Astrocyte (in vitro differentiated cells and primary cell): ENCODE data around the gene PEX11A. TPM values are rescaled to one million over a fixed set of nuclear protein-coding genes. Genes with fewer than 3 reads are reported as not detected.
A peak's percentile ranks its signal among the peaks of the same experiment; 100 is the strongest.

Source experiments
- DNase-seq: peaks from one replicate; pipeline ENCODE4 v3.0.0-alpha.2; 2010; ENCODE audit warnings: low read depth
- FAIRE-seq: peaks from 2 replicates; lab custom pipeline; 2011; peaks lifted over from hg19 to GRCh38; lab: Jason Lieb, UNC
- H2AFZ ChIP-seq: 2 replicates; pipeline ENCODE4 v1.6.0; 2012; ENCODE audit warnings: low read depth, low read length, inconsistent platforms
- H3K27ac ChIP-seq: 2 replicates; pipeline ENCODE4 v1.5.1; 2011; ENCODE audit warnings: low read depth, low read length, inconsistent platforms
- H3K27me3 ChIP-seq: 2 replicates; pipeline ENCODE4 v1.6.0; 2011; ENCODE audit warnings: low read length, inconsistent platforms; ENCODE audit not compliant: insufficient read depth
- H3K36me3 ChIP-seq: 2 replicates; pipeline ENCODE4 v1.5.1; 2011; ENCODE audit warnings: low read length, inconsistent platforms; ENCODE audit not compliant: insufficient read depth
- H3K4me1 ChIP-seq: 2 replicates; pipeline ENCODE4 v1.5.1; 2011; ENCODE audit warnings: low read length, inconsistent platforms; ENCODE audit not compliant: insufficient read depth
- H3K4me2 ChIP-seq: 2 replicates; pipeline ENCODE4 v1.6.0; 2012; ENCODE audit warnings: low read length, inconsistent platforms
- H3K4me3 ChIP-seq: 2 replicates; pipeline ENCODE4 v1.5.1; 2011; ENCODE audit warnings: low read depth, mild to moderate bottlenecking, low read length, inconsistent platforms; ENCODE audit not compliant: insufficient read depth
- H3K79me2 ChIP-seq: 2 replicates; pipeline ENCODE4 v1.6.0; 2012; ENCODE audit warnings: mild to moderate bottlenecking, low read length, inconsistent platforms; ENCODE audit not compliant: insufficient read depth
- H3K9ac ChIP-seq: 2 replicates; pipeline ENCODE4 v1.6.0; 2012; ENCODE audit warnings: mild to moderate bottlenecking, low read length, inconsistent platforms
- H3K9me3 ChIP-seq: 2 replicates; pipeline ENCODE4 v1.5.1; 2012; ENCODE audit warnings: low read depth, mild to moderate bottlenecking, low read length, inconsistent platforms; ENCODE audit not compliant: insufficient read depth
- H4K20me1 ChIP-seq: 2 replicates; pipeline ENCODE4 v1.6.0; 2012; ENCODE audit warnings: low read length, inconsistent platforms; ENCODE audit not compliant: insufficient read depth
- H3K27ac Mint-ChIP-seq: one replicate; pipeline ENCODE4 v1.8.0; 2021; ENCODE audit warnings: mild to moderate bottlenecking, mixed read lengths; ENCODE audit not compliant: unreplicated experiment
- H3K27me3 Mint-ChIP-seq: one replicate; pipeline ENCODE4 v1.8.0; 2021; ENCODE audit warnings: low read depth, mixed read lengths; ENCODE audit not compliant: unreplicated experiment
- H3K36me3 Mint-ChIP-seq: one replicate; pipeline ENCODE4 v1.8.0; 2021; ENCODE audit warnings: low read depth, mixed read lengths; ENCODE audit not compliant: unreplicated experiment
- H3K4me1 Mint-ChIP-seq: one replicate; pipeline ENCODE4 v1.8.0; 2021; ENCODE audit warnings: low read depth, mixed read lengths; ENCODE audit not compliant: unreplicated experiment
- H3K4me3 Mint-ChIP-seq: one replicate; pipeline ENCODE4 v1.8.0; 2021; ENCODE audit warnings: mild to moderate bottlenecking, moderate library complexity, mixed read lengths; ENCODE audit not compliant: unreplicated experiment
- H3K9me3 Mint-ChIP-seq: one replicate; pipeline ENCODE4 v1.8.0; 2021; ENCODE audit warnings: mild to moderate bottlenecking, mixed read lengths; ENCODE audit not compliant: unreplicated experiment
- CTCF ChIP-seq: IDR thresholded peaks from 2 replicates; pipeline ENCODE4 v1.5.1; 2011; ENCODE audit warnings: low read depth, mild to moderate bottlenecking, inconsistent platforms, low read length, moderate library complexity; ENCODE audit not compliant: insufficient read depth
- EZH2 ChIP-seq: IDR thresholded peaks from 2 replicates; pipeline ENCODE4 v1.6.1; 2012; ENCODE audit warnings: mild to moderate bottlenecking, low read length, inconsistent platforms; ENCODE audit not compliant: insufficient read depth
- total RNA-seq: library from RNA; stranded (reverse); gene quantifications from 2 replicates; pipeline ENCODE4 v1.2.1, GENCODE V29; 2021

The PEX11A gene
- total RNA-seq, 1 donor from 2014 or later: 2.1 TPM

GRCh38 chr15:89685995-89686394 lies 4.6 kb downstream of the PEX11A start:
- Histone ChIP-seq H3K79me2 (no peaks in the 10 kb centered on the region), H3K9me3 (no peaks in the 10 kb centered on the region), H3K4me3 (no peak overlapping the region), H3K27me3 (no peaks in the 10 kb centered on the region), H3K36me3 (no peaks in the 10 kb centered on the region), H3K4me2 (no peak overlapping the region), H3K4me1 (peaks cover 3% of the 10 kb centered on the region), H4K20me1 (no peaks in the 10 kb centered on the region), H3K9ac (no peak overlapping the region), H3K27ac (no peak overlapping the region), H2AFZ (no peak overlapping the region)
- Mint-ChIP-seq H3K27me3 (peaks cover 4% of the 10 kb centered on the region), H3K4me3 (no peak overlapping the region), H3K4me1 (peaks cover 2% of the 10 kb centered on the region), H3K27ac (no peak overlapping the region), H3K9me3 (peaks cover 1% of the 10 kb centered on the region), H3K36me3 (peaks cover 5% of the 10 kb centered on the region)
- no peak for DNase-seq
- FAIRE-seq: no peak
- TF ChIP-seq CTCF (no peak), EZH2 (no peak)

GRCh38 chr15:89681146-89681545 lies 9.4 kb downstream of the PEX11A start:
- Mint-ChIP-seq H3K4me3 (no peak overlapping the region), H3K4me1 (no peaks in the 10 kb centered on the region), H3K9me3 (no peaks in the 10 kb centered on the region), H3K27me3 (peaks cover 22% of the 10 kb centered on the region), H3K27ac (no peak overlapping the region), H3K36me3 (peaks cover 5% of the 10 kb centered on the region)
- Histone ChIP-seq H3K9me3 (no peaks in the 10 kb centered on the region), H3K27me3 (no peaks in the 10 kb centered on the region), H3K4me3 (no peak overlapping the region), H3K9ac (no peak overlapping the region), H2AFZ (no peak overlapping the region), H3K4me2 (no peak overlapping the region), H3K27ac (no peak overlapping the region), H3K79me2 (no peaks in the 10 kb centered on the region), H4K20me1 (no peaks in the 10 kb centered on the region), H3K36me3 (no peaks in the 10 kb centered on the region), H3K4me1 (no peaks in the 10 kb centered on the region)
- no peak for TF ChIP-seq EZH2
- no peak for TF ChIP-seq CTCF
- FAIRE-seq (no peak), DNase-seq (no peak)

- Histone ChIP-seq H3K27me3 (no peaks in the 10 kb centered on the region), H3K4me3 (no peak overlapping the region), H3K4me2 (no peak overlapping the region), H2AFZ (no peak overlapping the region), H3K9ac (no peak overlapping the region), H3K4me1 (no peaks in the 10 kb centered on the region), H4K20me1 (no peaks in the 10 kb centered on the region), H3K9me3 (no peaks in the 10 kb centered on the region), H3K79me2 (no peaks in the 10 kb centered on the region), H3K27ac (no peak overlapping the region), H3K36me3 (no peaks in the 10 kb centered on the region)
- TF ChIP-seq EZH2 (no peak), CTCF (no peak)
- H3K9me3 Mint-ChIP-seq: no peaks in the 10 kb centered on the region
- H3K27me3 Mint-ChIP-seq: peaks cover 24% of the 10 kb centered on the region
- no peak overlapping the region for H3K27ac Mint-ChIP-seq
- H3K4me3 Mint-ChIP-seq: no peak overlapping the region
- peaks cover 5% of the 10 kb centered on the region for H3K36me3 Mint-ChIP-seq
- no peaks in the 10 kb centered on the region for H3K4me1 Mint-ChIP-seq
- no peak for FAIRE-seq
- DNase-seq: peak; percentile 64
Observed at GRCh38 chr15:89680282-89680873, 10.2 kb downstream of the PEX11A start.
